HUES6 (cell line): ENCODE results near the gene SLC35D1.
"Not testable (repeated sequence)": the region's sequence is repeated elsewhere in the genome, so short reads cannot be mapped to it uniquely, and the experiment has no call there.

Source experiments
- H3K27ac ChIP-seq: 2 replicates; pipeline ENCODE4 v1.7.0; 2013; ENCODE audit warnings: low read depth, mild to moderate bottlenecking, low read length, inconsistent platforms
- H3K27me3 ChIP-seq: 2 replicates; pipeline ENCODE4 v1.6.1; 2013; ENCODE audit warnings: low read length; ENCODE audit not compliant: control insufficient read depth, insufficient read depth
- H3K36me3 ChIP-seq: 2 replicates; pipeline ENCODE4 v1.6.1; 2013; ENCODE audit warnings: low read length; ENCODE audit not compliant: control insufficient read depth, insufficient read depth
- H3K4me1 ChIP-seq: 2 replicates; pipeline ENCODE4 v1.6.1; 2013; ENCODE audit warnings: low read length; ENCODE audit not compliant: control insufficient read depth, insufficient read depth
- H3K4me3 ChIP-seq: 2 replicates; pipeline ENCODE4 v1.5.1; 2013; ENCODE audit warnings: low read depth, low read length
- H3K9ac ChIP-seq: one replicate; pipeline ENCODE4 v1.6.1; 2013; ENCODE audit warnings: mild to moderate bottlenecking, low read length
- H3K9me3 ChIP-seq: 2 replicates; pipeline ENCODE4 v1.6.1; 2013; ENCODE audit warnings: low read depth, low read length; ENCODE audit not compliant: control insufficient read depth, insufficient read depth

The SLC35D1 gene

GRCh38 chr1:67077593-67077992 is 23.6 kb upstream of the SLC35D1 start:
- H3K9me3 ChIP-seq, result 0 out of 2 replicates have a peak, but pooled peaks cover 3% of the 10 kb centered on the region
- H3K4me1 ChIP-seq, result no peaks in the 10 kb centered on the region
- no peaks in the 10 kb centered on the region for H3K36me3 ChIP-seq
- H3K9ac ChIP-seq, result no peak overlapping the region
- H3K4me3 ChIP-seq, result no peak overlapping the region
- no peaks in the 10 kb centered on the region for H3K27me3 ChIP-seq
- H3K27ac ChIP-seq, result no peak overlapping the region

DNA sequence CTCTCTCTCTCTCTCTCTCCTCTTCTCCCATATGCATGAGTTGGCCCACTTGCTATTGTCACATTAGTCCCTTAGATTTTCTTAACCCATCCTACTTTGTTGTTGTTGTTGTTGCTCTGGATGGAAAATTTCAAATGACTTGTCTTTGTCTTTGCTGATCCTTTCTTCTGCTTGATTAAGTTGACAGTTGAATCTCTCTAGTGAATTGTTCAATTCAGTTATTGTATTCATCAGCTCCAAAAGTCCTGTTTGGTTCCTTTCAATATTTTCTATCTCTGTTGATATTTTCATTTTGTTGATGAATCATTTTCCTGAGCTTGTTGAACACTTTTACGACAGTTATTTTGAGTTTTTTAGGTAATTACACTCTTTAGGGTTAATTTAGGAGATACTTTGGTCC is 18.8 kb upstream of the SLC35D1 start:
- H3K36me3 ChIP-seq, result no peaks in the 10 kb centered on the region

GRCh38 chr1:67067655-67068054 is 13.7 kb upstream of the SLC35D1 start:
- not testable (repeated sequence) for H3K36me3 ChIP-seq, H3K27me3 ChIP-seq, H3K27ac ChIP-seq, H3K9ac ChIP-seq, H3K4me3 ChIP-seq, H3K4me1 ChIP-seq
- peaks cover 26% of the 10 kb centered on the region for H3K9me3 ChIP-seq

More for the DNA sequence above, 18.8 kb upstream of the SLC35D1 start:
- Histone ChIP-seq H3K9me3 (peaks cover 17% of the 10 kb centered on the region), H3K9ac (no peak overlapping the region), H3K27ac (no peak overlapping the region), H3K4me1 (no peaks in the 10 kb centered on the region), H3K4me3 (no peak overlapping the region), H3K27me3 (no peaks in the 10 kb centered on the region)

- peaks cover 8% of the 10 kb centered on the region for H3K9me3 ChIP-seq
- no peaks in the 10 kb centered on the region for H3K36me3 ChIP-seq
- no peak overlapping the region for H3K4me3 ChIP-seq
- H3K9ac ChIP-seq, result no peak overlapping the region
- H3K27me3 ChIP-seq, result no peaks in the 10 kb centered on the region
- no peak overlapping the region for H3K27ac ChIP-seq
- H3K4me1 ChIP-seq, result no peaks in the 10 kb centered on the region
These were observed 8.5 kb upstream of the SLC35D1 start for GRCh38 chr1:67062412-67062811.

GRCh38 chr1:67061266-67061665 is 7.3 kb upstream of the SLC35D1 start:
- Histone ChIP-seq H3K36me3 (no peaks in the 10 kb centered on the region), H3K4me3 (no peak overlapping the region), H3K27ac (no peak overlapping the region), H3K9ac (no peak overlapping the region), H3K9me3 (no peaks in the 10 kb centered on the region), H3K4me1 (no peaks in the 10 kb centered on the region), H3K27me3 (no peaks in the 10 kb centered on the region)

DNA sequence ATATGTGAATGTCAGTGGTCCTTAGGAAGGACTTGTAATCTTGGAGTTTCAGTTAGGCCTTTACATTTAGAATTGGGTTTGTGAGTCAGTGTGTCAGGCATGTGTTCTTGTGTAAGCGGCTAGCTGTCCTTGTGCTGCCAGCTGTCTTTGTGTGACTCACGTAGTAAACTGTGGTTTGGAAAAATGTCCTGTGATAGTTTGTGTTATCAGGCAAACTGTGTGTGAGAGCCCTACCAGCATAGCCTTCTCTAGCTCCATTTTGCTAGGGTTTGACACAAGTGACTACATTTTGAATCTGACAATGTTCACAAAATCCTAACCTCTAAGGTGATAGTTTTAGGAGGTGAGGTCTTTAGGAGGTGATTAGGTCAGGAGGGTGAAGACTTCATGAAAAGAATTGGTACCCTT is 6.9 kb upstream of the SLC35D1 start:
- H3K9ac ChIP-seq, result no peak overlapping the region
- no peak overlapping the region for H3K4me3 ChIP-seq
- H3K27me3 ChIP-seq, result no peaks in the 10 kb centered on the region
- no peaks in the 10 kb centered on the region for H3K4me1 ChIP-seq
- H3K36me3 ChIP-seq, result no peaks in the 10 kb centered on the region
- H3K9me3 ChIP-seq, result no peaks in the 10 kb centered on the region
- H3K27ac ChIP-seq, result no peak overlapping the region

GRCh38 chr1:67059346-67059745 is 5.4 kb upstream of the SLC35D1 start:
- no peak overlapping the region for H3K4me3 ChIP-seq
- H3K27me3 ChIP-seq, result no peaks in the 10 kb centered on the region
- H3K27ac ChIP-seq, result no peak overlapping the region
- no peak overlapping the region for H3K9ac ChIP-seq
- no peaks in the 10 kb centered on the region for H3K9me3 ChIP-seq
- no peaks in the 10 kb centered on the region for H3K36me3 ChIP-seq
- 0 out of 2 replicates have a peak, but pooled peaks cover 5% of the 10 kb centered on the region for H3K4me1 ChIP-seq

DNA sequence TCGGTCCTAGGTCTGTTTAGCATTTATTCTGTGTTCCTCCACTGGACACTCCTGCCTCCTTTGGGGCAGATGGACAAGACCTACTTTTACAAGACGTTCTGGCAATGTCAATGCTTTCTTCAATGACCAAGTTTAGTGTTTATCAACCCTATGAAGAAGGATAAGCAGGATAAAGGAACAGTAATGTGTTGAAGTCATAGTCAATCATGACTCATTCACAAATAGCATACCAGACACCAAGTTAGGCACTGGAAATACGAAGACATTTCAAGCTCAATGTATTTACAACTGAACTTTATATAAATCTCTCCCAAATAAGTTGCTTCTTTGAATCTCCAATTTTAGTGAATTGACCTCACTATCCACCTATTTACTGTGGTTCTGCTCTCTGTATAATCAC is 4.8 kb upstream of the SLC35D1 start:
- 0 out of 2 replicates have a peak, but pooled peaks cover 5% of the 10 kb centered on the region for H3K4me1 ChIP-seq
- no peaks in the 10 kb centered on the region for H3K9me3 ChIP-seq
- H3K27me3 ChIP-seq, result no peaks in the 10 kb centered on the region
- no peak overlapping the region for H3K4me3 ChIP-seq
- H3K36me3 ChIP-seq, result no peaks in the 10 kb centered on the region
- no peak overlapping the region for H3K27ac ChIP-seq
- no peak overlapping the region for H3K9ac ChIP-seq

GRCh38 chr1:67058242-67058641 is 4.3 kb upstream of the SLC35D1 start:
- Histone ChIP-seq H3K4me1 (0 out of 2 replicates have a peak, but pooled peaks cover 5% of the 10 kb centered on the region), H3K4me3 (no peak overlapping the region), H3K27me3 (no peaks in the 10 kb centered on the region), H3K27ac (no peak overlapping the region), H3K36me3 (no peaks in the 10 kb centered on the region), H3K9ac (no peak overlapping the region), H3K9me3 (no peaks in the 10 kb centered on the region)

DNA sequence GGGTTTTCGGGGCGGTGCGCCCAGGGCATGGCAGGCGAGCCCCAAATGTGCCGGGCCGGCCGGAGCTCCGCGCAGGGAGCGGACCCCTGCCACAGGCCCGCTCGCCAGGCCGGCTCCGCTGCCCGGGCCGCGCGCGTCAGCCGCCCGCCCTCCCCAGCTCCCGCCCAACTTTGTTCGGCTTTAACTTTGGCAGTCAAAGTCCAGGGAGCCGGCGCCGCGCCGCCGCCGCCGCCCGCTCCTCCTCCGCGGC is 488 bp downstream of the SLC35D1 start:
- Histone ChIP-seq H3K27me3 (0 out of 2 replicates have a peak, but pooled peaks cover 3% of the 10 kb centered on the region), H3K4me3 (peak overlapping the region; percentile 68), H3K9me3 (no peaks in the 10 kb centered on the region), H3K4me1 (0 out of 2 replicates have a peak, but pooled peaks cover 8% of the 10 kb centered on the region), H3K27ac (peak overlapping the region; percentile 79; the same call in 1 of the 2 replicates), H3K9ac (peak overlapping the region; percentile 89), H3K36me3 (0 out of 2 replicates have a peak, but pooled peaks cover 5% of the 10 kb centered on the region)

DNA sequence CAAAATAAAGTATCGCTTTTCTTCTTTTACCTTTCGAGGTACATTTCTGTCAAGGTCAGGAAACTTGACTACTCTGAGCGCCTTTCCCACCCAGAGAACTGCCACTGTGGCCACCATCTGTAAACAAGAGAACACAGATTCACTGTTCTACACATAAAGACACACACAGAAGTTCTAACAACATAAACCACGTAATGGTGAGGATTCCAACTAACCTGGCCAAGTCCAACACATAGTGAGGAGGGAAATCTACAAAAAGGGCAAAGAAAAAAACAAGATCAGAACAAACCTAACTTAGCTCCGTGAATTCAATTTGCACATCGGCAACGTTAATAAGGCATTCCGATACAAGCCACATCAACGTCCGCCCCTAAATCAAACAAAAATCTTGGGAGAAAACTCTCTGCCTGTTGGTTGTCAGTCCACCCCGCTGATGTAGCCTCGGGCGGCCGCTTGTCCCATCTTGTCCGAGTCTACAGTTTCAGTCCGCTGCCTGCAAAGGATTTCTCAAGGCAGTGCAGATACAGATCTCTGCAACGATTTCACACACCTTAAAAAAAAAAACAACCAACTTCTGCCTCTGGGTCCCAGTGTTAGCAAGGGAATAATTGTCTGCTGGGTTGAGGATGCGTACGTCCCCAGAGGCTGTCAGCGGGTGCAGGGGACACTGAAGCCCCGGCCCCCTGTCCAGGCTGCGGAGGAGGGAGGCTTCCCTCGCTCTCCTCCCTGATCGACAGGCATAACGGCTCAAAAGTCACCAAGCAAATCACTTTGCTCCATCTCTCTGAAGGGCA is 1.0 kb downstream of the SLC35D1 start:
- Histone ChIP-seq H3K9ac (peak overlapping the region; percentile 89), H3K9me3 (no peaks in the 10 kb centered on the region), H3K4me1 (0 out of 2 replicates have a peak, but pooled peaks cover 8% of the 10 kb centered on the region), H3K4me3 (peak overlapping the region; percentile 68), H3K36me3 (0 out of 2 replicates have a peak, but pooled peaks cover 7% of the 10 kb centered on the region), H3K27ac (no peak overlapping the region), H3K27me3 (0 out of 2 replicates have a peak, but pooled peaks cover 3% of the 10 kb centered on the region)
